MCF 10A (cell line): Measurements from ENCODE around the gene ECHS1. TPM values are rescaled to one million over a fixed set of nuclear protein-coding genes. Genes with fewer than 3 reads are reported as not detected.

ENCODE experiments used
- BruUV-seq: library from RNA; stranded (reverse); fragments of 400-500 nt; replicated peaks from 2 replicates; lab custom pipeline; 2021; lab: Mats Ljungman, UMichigan
- CTCF ChIA-PET: fragments of 300-600 bp; sonication (Branson Sonifier 250); formaldehyde crosslinking; extraction: SDS; loops from one replicate; lab custom pipeline; 2021; ENCODE audit warnings: antibody characterized with exemption, inconsistent platforms; lab: Yijun Ruan, JAX
- POLR2A ChIA-PET: fragments of 300-600, 350-650 bp; sonication (Branson Sonifier 250); formaldehyde crosslinking; extraction: SDS; loops from one replicate; lab custom pipeline; 2020; ENCODE audit warnings: antibody characterized with exemption, inconsistent platforms; lab: Yijun Ruan, JAX
- DNase-seq: peaks from one replicate; pipeline ENCODE4 v3.0.0-alpha.2; 2018; ENCODE audit not compliant: unreplicated experiment
- H3K27ac Mint-ChIP-seq: one replicate; pipeline ENCODE4 v1.8.0; 2022; ENCODE audit warnings: mild to moderate bottlenecking, low read depth, mixed read lengths; ENCODE audit not compliant: unreplicated experiment
- H3K27me3 Mint-ChIP-seq: one replicate; pipeline ENCODE4 v1.8.0; 2022; ENCODE audit warnings: mixed read lengths; ENCODE audit not compliant: insufficient read depth, unreplicated experiment
- H3K36me3 Mint-ChIP-seq: one replicate; pipeline ENCODE4 v1.8.0; 2022; ENCODE audit warnings: mild to moderate bottlenecking, moderate library complexity, mixed read lengths; ENCODE audit not compliant: insufficient read depth, unreplicated experiment
- H3K4me1 Mint-ChIP-seq: one replicate; pipeline ENCODE4 v1.8.0; 2022; ENCODE audit warnings: mixed read lengths; ENCODE audit not compliant: insufficient read depth, unreplicated experiment
- H3K4me3 Mint-ChIP-seq: one replicate; pipeline ENCODE4 v1.8.0; 2022; ENCODE audit warnings: mild to moderate bottlenecking, moderate library complexity, mixed read lengths; ENCODE audit not compliant: unreplicated experiment
- H3K9me3 Mint-ChIP-seq: one replicate; pipeline ENCODE4 v1.8.0; 2022; ENCODE audit warnings: mixed read lengths; ENCODE audit not compliant: unreplicated experiment
- CTCF ChIP-seq: fragments of 200-600 bp; IDR thresholded peaks from one replicate; pipeline ENCODE4 v1.8.0; 2022; ENCODE audit warnings: antibody characterized with exemption, mild to moderate bottlenecking; ENCODE audit not compliant: unreplicated experiment
- intact Hi-C: fragments of 100-400 bp; cut with micrococcal nuclease; formaldehyde crosslinking; loops from 2 replicates; pipeline ENCODE4 v1.14.1; 2022
- total RNA-seq: library from RNA; stranded (reverse); gene quantifications from 2 replicates; pipeline ENCODE4 v1.2.3, GENCODE V29; 2022

Gene ECHS1
- total RNA-seq, 1 experiment from 2014 or later = 82.7 TPM

- no peak for DNase-seq
- intact Hi-C loops = no loop called here
- ChIA-PET CTCF (interaction anchor here (0.5 to 2.1 kb wide), 2 partner anchors 37 to 313 kb away, joined by 4 to 5 read pairs; no protein-coding TSS in a partner anchor), POLR2A (no interaction called here)
- Mint-ChIP-seq H3K27ac (no peak overlapping the region), H3K4me3 (no peak overlapping the region), H3K27me3 (no peaks in the 10 kb centered on the region), H3K4me1 (no peaks in the 10 kb centered on the region), H3K9me3 (no peaks in the 10 kb centered on the region), H3K36me3 (peaks cover 56% of the 10 kb centered on the region)
- BruUV-seq = no TSS peak
- TF ChIP-seq CTCF = no peak
These were observed 6.4 kb downstream of the ECHS1 start for GRCh38 chr10:133366751-133367150.

GRCh38 chr10:133366130-133366478 lies 7.0 kb downstream of the ECHS1 start:
- no peaks in the 10 kb centered on the region for H3K27me3 Mint-ChIP-seq
- TF ChIP-seq CTCF = no peak
- CTCF ChIA-PET = interaction anchor here (2.1 kb wide), 1 partner anchor 36 kb away, joined by 5 read pairs; no protein-coding TSS in a partner anchor
- POLR2A ChIA-PET = no interaction called here
- no peak overlapping the region for H3K27ac Mint-ChIP-seq
- intact Hi-C loops = no loop called here
- no peak for DNase-seq
- H3K36me3 Mint-ChIP-seq = peaks cover 58% of the 10 kb centered on the region
- H3K4me3 Mint-ChIP-seq = no peak overlapping the region
- no peaks in the 10 kb centered on the region for H3K9me3 Mint-ChIP-seq
- no TSS peak for BruUV-seq
- no peaks in the 10 kb centered on the region for H3K4me1 Mint-ChIP-seq

GRCh38 chr10:133365461-133366129 lies 7.6 kb downstream of the ECHS1 start:
- peaks cover 57% of the 10 kb centered on the region for H3K36me3 Mint-ChIP-seq
- ChIA-PET CTCF (interaction anchor here (2.1 kb wide), 1 partner anchor 36 kb away, joined by 5 read pairs; no protein-coding TSS in a partner anchor), POLR2A (no interaction called here)
- no peak overlapping the region for H3K27ac Mint-ChIP-seq
- intact Hi-C loops = no loop called here
- TF ChIP-seq CTCF = no peak
- H3K4me3 Mint-ChIP-seq = no peak overlapping the region
- BruUV-seq = no TSS peak
- no peaks in the 10 kb centered on the region for H3K27me3 Mint-ChIP-seq
- H3K9me3 Mint-ChIP-seq = no peaks in the 10 kb centered on the region
- H3K4me1 Mint-ChIP-seq = no peaks in the 10 kb centered on the region
- DNase-seq = no peak

- Mint-ChIP-seq H3K4me3 (no peak overlapping the region), H3K9me3 (no peaks in the 10 kb centered on the region), H3K4me1 (no peaks in the 10 kb centered on the region), H3K27ac (no peak overlapping the region), H3K27me3 (no peaks in the 10 kb centered on the region), H3K36me3 (peaks cover 51% of the 10 kb centered on the region)
- POLR2A ChIA-PET = no interaction called here
- DNase-seq = no peak
- no TSS peak for BruUV-seq
- intact Hi-C loops = no loop called here
- CTCF ChIA-PET = interaction anchor here (0.5 to 4.3 kb wide), 2 partner anchors 35 to 197 kb away, joined by 3 to 18 read pairs; no protein-coding TSS in a partner anchor
- no peak for TF ChIP-seq CTCF
These were observed 8.3 kb downstream of the ECHS1 start for GRCh38 chr10:133364645-133365431.
